Measurements from ENCODE around the gene PPP1R8.

- TF ChIP-seq CTCF (IDR thresholded peaks at IDR 0.05) (no peak), ZFX (IDR thresholded peaks at IDR 0.05; ENCODE audit: borderline replicate concordance) (no peak)
Observed at GRCh38 chr1:27785781-27786455, 44.7 kb upstream of the PPP1R8 start.

All from 22Rv1 (cell line).